Endometrial microvascular endothelial cells (primary cell): ENCODE measurements around the gene PRIM1. TPM values are rescaled to one million over a fixed set of nuclear protein-coding genes. Genes with fewer than 3 reads are reported as not detected.
"Not testable (repeated sequence)": the region's sequence is repeated elsewhere in the genome, so short reads cannot be mapped to it uniquely, and the experiment has no call there.

Source experiments
- in situ Hi-C: cut with HindIII; loops from 2 replicates; pipeline ENCODE4 v1.10.0; 2017; ENCODE audit warnings: low sequenced_read_pairs, low pct_unique_long_range_greater_than_20kb; ENCODE audit errors: inconsistent ontology term
- total RNA-seq: library from RNA; depleted of rRNA; stranded (reverse); fragments of >200 nt; gene quantifications from one replicate; pipeline ENCODE4 v1.2.3, GENCODE V29; 2015; ENCODE audit errors: inconsistent ontology term

The PRIM1 gene
- total RNA-seq, 1 donor from 2014 or later = 17.3 TPM

DNA sequence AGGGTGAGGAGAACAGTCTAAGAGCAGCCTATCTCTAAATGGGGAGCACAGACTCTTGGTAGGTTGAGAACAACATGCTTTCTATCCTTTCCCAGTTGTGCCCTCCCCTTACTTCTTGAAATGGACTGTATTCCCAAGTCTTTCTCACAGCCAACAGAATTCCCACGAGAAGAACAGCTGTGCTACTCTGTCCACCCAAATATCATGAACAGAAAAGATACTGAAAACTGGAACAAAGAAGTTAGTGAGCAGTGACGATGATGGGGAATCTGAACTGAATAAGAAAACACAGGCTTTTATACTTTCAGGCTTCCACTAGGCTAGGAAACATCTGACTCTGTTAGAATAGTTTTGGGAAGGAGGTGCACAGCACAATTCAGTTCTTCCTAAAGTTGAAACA lies 30.4 kb downstream of the PRIM1 start:
- in situ Hi-C loops = no loop called here

DNA sequence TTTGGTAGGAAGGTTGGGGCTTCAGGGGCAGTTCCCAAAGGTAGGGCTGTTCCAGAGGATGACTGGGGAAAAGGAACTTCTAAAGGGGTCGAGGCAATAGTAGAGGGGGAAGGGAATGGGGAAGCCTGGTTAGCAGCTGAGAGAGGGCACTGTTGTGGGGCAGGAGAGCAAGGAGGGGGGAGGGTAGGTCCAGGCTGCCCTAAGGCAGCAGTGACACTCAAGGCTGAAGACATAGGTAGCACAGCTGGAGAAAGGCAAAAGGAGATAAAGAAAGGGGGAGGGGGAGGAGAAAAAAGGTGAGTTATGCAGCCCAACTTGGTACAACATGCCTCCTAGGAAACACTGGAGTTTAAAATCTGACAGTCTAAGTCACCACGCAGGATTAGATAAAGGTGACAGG lies 30.9 kb downstream of the PRIM1 start:
- in situ Hi-C loops = no loop called here

- in situ Hi-C loops = no loop called here
Observed at GRCh38 chr12:56720731-56721151, 31.4 kb downstream of the PRIM1 start.

DNA sequence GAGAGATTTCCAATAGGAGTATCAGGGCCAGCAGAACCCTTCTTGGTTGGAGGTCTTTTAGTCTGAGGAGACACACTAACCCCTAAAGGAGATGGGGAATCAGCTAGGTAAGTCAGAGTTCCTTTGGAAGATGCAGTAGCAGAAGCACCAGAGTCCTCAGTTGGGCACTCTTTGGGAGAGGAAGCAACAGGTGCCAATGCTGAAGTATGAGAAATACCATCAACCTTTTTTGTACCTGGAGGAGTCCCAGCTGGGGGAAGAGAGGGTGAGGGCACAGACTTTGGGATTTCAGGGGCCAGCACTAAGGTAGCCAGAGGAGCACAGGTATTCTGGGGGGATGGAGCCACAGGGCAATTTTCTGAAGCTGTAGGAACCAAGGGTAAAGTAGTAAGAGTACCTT lies 33.1 kb downstream of the PRIM1 start:
- in situ Hi-C loops = no loop called here

DNA sequence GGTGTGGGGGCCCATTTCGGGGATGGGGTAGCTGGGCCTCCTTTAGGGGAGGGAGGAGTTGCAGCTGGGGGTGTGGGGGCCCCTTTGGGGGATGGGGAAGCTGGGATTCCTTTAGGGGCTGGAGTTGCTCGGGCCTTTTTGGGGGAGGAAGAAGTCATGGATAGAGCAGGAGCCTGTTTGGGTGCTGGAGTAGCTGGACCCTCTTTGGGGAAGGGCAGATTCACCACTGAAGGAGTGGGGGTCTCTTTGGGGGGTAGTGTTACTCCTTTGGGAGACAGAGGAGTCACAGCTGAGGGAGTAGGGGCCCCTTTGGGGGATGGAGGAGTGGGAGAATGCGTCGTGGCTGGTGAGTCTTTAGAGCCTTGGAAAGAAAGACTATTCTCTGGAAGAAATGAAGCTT lies 33.5 kb downstream of the PRIM1 start:
- in situ Hi-C loops = no loop called here

GRCh38 chr12:56718149-56718548 lies 34.0 kb downstream of the PRIM1 start:
- in situ Hi-C loops = no loop called here

GRCh38 chr12:56716933-56717880 lies 34.9 kb downstream of the PRIM1 start:
- in situ Hi-C loops = no loop called here

- in situ Hi-C loops = no loop called here
Observed at GRCh38 chr12:56716458-56716857, 35.7 kb downstream of the PRIM1 start.

- in situ Hi-C loops = no loop called here
Observed at GRCh38 chr12:56715798-56716197, 36.3 kb downstream of the PRIM1 start.

GRCh38 chr12:56714431-56714929 lies 37.6 kb downstream of the PRIM1 start:
- in situ Hi-C loops = no loop called here

DNA sequence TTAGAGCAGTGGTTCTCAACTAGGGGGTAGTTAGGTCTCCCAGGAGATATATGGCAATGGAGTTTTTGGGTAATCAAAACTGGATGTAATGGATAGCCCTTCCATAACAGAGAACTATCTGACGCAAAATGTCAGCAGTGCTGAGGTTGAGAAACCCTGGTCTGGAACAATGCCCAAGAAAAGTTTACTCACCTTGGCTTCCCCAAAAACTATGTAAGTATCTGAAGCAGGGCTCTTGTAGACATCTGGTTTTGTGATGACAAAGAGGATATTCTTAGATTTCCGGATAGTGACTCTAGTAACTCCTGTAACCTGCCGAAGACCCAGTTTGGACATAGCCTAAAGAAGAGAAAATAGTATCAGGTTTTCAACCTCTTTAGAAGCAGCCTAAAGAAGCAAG lies 38.8 kb downstream of the PRIM1 start:
- in situ Hi-C loops = no loop called here

DNA sequence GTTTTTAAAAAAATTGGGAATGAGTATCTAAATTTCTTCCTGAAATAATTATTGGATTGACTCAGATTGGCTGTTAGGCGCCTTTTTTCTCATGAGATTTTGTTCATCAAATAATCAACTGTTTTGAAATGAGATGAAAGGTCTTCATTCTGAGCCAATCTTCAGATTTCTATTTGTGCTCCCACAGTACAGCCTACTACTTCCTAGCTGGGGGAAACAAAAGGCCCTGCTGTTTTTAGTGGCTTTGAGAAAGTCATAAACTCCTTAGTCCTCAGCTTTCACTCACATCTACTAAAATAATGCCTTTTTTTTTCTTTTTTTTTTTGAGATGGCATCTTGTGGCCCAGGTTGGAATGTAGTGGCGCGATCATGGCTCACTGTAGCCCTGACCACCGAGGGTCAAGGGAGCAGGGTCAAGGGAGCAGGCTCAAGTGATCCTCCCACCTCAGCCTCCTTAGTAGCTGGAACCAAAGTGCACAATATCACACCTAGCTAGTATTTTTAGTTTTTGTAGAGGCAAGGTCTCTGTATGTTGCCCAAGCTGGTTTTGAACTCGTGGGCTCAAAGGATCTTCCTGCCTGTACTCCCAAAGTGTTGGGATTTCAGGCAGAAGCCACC lies 42.3 kb downstream of the PRIM1 start:
- in situ Hi-C loops = no loop called here

DNA sequence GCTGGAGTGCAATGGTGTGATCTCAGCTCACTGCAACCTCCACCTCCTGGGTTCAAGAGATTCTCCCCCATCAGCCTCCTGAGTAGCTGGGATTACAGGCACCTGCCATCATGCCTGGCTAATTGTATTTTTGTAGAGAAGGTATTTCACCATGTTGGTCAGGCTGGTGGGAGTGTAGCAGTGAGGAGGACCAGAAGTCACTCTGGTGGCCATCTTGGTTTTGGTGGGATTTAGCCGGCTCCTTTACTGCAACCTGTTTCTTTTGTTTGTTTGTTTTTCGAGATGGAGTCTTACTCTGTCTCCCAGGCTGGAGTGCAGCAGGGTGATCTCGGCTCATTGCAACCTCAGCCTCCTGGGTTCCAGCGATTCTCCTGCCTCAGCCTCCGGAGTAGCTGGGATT lies 47.6 kb downstream of the PRIM1 start:
- in situ Hi-C loops = not testable (repeated sequence)

DNA sequence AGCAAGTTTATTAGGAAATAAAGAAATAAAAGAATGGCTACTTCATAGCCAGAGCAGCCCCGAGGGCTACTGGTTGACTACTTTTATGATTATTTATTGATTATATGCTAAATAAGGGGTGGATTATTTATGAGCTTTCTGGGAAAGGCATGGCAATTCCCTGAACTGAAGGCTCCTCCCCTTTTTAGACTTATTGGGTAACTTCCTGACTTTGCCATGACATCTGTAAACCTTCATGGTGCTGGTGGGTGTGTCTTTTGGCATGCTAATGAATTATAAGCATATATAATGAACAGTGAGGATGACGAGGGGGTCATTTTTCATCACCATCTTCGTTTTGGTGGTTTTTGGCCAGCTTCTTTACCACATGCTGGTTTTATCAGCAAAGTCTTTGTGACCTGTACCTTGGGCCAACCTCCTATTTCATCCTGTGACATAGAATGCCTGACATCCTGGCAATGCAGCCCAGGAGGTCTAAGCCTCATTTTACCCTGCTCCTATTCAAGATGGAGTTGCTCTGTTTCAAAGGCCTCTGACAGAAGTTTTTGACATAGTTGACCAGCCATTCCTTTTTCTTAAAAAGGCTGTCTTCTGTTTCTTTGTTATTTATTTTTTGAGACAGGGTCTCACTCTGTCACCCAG lies 53.0 kb downstream of the PRIM1 start:
- in situ Hi-C loops = no loop called here

DNA sequence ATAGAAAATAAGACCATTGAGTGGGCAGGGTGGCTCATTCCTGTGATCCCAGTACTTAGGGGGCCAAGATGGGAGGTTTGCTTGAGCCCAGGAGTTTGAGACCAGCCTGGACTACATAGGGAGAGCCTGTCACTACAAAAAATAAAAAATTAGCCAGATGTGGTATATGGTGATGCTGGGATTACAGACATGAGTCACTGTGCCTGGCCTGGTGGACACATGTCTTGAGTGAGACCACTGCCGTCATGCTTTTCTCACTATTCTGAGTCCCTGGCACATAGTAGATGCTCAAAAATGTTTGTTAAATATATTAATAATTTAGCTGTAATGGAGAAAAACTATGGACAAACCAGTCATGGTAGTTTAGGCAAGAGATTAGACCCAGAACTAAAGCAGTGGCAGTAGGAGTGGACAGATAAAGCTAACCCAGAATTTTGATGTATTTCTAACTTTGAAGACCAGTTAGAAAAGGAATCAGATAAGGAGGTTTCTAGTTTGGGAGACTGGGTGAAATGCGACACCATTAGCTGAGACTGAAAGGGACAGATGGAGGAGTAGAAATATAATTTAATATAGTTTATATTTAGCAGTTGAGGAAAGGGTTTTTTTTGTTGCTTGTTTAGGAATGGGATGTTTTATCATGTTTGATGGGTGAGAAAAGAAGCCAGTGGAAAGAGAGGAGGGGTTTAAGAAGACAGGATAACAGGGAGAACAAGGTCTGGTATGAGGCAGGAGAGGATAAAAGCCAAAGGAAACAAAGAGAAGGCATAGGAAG lies 56.6 kb downstream of the PRIM1 start:
- in situ Hi-C loops = no loop called here

- in situ Hi-C loops = no loop called here
Observed at GRCh38 chr12:56694161-56694560, 58.0 kb downstream of the PRIM1 start.

- in situ Hi-C loops = no loop called here
Observed at GRCh38 chr12:56688846-56689109, 63.3 kb downstream of the PRIM1 start.

GRCh38 chr12:56688129-56688845 lies 63.8 kb downstream of the PRIM1 start, which contains the start of gene PTGES3:
PTGES3 (minus strand) TSS chr12:56688284; CDS start chr12:56687999, 285 bp downstream.
- in situ Hi-C loops = no loop called here
